Subcutaneous adipose tissue (tissue), 4 donors: ENCODE measurements around the gene SND1. TPM values are rescaled to one million over a fixed set of nuclear protein-coding genes. Genes with fewer than 3 reads are reported as not detected.

ENCODE experiments used
- total RNA-seq, 4 donors: library from RNA; depleted of rRNA; stranded (reverse); fragments of >200 nt; gene quantifications; one replicate each; pipeline ENCODE4 v1.1.0, GENCODE V29; 2016
- TF ChIP-seq, protein P1 (sequence below): fragments of 450-650 bp; IDR thresholded peaks from one replicate; pipeline ENCODE4 v1.5.1; 2016; ENCODE audit warnings: low read depth, mild to moderate bottlenecking, control low read depth, antibody characterized with exemption, moderate library complexity

Gene SND1
- total RNA-seq, 4 donors from 2014 or later = 73.9 to 98.3 (median 88.9) TPM

DNA sequence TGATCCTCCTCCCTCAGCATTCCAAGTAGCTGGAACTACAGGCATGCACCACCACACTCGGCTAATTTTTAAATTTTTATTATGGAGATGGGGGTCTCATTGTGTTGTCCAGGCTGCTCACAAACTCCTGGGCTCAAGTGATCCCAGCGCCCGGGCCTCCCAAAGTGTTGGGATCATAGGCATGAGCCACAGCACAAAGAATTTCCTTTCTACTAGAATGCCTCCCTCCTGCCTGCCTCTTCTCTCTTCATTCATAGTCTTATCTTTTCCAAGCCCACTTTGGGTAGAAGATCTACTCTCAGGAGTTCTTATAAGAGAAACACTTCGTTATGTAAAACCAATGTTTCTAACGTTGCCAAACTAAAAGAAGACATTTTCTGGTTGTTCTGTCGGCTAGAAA lies 235.1 kb downstream of the SND1 start:
- TF ChIP-seq, protein P1, sequence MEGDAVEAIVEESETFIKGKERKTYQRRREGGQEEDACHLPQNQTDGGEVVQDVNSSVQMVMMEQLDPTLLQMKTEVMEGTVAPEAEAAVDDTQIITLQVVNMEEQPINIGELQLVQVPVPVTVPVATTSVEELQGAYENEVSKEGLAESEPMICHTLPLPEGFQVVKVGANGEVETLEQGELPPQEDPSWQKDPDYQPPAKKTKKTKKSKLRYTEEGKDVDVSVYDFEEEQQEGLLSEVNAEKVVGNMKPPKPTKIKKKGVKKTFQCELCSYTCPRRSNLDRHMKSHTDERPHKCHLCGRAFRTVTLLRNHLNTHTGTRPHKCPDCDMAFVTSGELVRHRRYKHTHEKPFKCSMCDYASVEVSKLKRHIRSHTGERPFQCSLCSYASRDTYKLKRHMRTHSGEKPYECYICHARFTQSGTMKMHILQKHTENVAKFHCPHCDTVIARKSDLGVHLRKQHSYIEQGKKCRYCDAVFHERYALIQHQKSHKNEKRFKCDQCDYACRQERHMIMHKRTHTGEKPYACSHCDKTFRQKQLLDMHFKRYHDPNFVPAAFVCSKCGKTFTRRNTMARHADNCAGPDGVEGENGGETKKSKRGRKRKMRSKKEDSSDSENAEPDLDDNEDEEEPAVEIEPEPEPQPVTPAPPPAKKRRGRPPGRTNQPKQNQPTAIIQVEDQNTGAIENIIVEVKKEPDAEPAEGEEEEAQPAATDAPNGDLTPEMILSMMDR = no peak

DNA sequence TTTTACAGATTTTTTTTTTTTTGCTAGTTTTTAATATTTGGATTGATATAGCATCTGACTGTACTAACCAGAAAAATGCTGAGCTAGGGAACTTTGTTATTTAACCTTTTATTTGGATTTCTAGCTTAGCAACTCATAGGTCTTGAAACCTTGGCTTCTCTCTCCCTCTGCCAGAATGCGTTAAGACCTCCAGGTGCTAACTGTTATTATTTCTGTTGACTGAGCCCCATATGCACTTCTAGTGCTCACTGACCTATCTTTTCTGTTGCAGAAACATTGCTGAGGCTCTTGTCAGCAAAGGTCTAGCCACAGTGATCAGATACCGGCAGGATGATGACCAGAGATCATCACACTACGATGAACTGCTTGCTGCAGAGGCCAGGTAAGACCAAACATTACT lies 235.6 kb downstream of the SND1 start:
- TF ChIP-seq, protein P1 = no peak

DNA sequence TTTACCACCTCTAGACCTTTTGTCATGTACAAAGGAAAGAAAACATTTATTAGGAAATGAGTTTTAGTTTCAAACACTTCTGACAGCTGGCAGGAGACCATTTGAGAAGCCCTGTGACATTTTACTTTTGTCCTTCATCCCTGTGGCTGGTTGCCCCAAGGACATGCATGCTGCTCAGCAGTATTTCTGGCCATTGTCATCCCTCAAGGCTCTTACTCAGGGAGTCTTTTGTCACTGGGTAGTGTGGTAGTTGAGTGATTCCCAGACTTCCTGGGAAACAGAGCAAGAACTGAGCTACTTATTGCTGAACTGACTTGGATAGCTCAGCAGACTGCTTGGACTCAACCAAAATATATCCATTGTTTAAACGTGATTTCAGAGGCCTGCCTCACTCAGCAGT lies 236.4 kb downstream of the SND1 start:
- TF ChIP-seq, protein P1 = no peak

DNA sequence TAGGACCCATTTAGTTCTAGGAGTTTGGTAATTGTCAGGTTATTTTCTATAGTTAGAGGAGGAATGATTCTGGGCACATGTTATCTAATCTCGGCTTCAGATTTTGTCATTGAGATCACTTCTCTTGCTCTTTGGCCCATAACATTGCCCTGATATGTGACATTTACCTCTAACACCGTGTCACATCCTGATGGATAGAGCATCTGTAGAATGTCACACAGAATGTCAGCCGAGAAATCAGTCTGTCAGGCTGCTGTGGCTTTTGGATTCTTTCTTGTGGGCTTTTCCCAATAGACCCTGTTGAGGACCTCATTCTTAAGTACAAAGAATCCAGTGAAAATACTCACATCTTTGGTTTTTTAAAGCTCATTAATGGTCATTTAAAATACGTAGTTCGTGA lies 236.8 kb downstream of the SND1 start:
- TF ChIP-seq, protein P1 = no peak

DNA sequence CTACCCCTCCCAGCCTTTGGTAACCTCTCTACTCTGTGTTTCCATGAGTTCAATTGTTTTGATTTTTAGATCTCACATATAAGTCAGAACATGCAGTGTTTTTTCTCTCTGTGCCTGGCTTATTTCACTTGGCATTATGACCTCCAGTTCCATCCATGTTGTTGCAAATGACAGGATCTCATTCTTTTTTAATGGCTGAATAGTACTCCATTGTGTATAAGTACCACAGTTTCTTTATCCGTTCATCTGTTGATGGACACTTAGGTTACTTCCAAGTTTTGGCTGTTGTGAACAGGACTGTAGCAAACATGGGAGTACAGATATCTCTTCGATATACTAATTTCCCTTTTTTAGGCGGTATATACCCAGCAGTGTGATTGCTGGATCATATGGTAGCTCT lies 237.7 kb downstream of the SND1 start:
- TF ChIP-seq, protein P1 = no peak

DNA sequence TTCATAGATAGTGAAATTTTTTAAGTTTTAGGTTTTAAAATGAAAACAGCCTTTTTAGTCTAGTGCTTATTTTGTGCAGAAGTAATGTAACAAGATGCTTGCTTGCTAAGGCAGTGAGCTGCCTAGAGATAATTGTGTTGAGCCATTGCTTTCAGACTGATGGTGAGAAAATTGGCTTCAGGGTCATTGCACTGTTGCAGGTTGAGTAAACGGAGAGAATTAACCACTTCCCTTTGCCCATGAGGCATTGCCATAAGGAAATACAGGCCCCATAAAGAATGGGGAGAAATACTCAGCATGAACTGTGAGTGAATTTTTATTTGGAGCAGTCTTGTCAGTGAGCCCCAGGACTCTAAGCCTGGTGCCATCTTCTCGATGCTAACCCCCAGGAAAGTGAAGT lies 238.7 kb downstream of the SND1 start:
- TF ChIP-seq, protein P1 = no peak

DNA sequence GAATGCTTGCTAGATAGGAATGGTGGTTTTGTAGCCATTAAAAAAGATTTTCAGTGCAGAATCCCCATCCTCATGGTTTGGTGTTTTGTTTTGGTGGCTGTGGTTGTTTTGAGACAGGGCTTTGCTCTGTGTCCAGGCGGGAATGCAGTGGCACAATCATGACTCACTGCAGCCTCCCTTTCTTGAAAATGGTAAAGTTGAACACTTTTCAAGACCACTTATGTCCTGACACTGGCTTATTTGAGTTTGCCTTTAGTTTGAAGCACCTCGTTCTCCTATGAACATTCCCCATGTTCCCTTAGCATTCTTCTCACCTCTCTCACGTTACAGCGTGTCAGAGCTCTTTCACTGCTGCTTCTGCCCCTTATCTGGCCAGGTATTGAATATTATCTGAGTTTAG lies 239.2 kb downstream of the SND1 start:
- TF ChIP-seq, protein P1 = no peak
